HL-60 (cell line): Measurements from ENCODE around the gene PCLAF.
"Not testable (repeated sequence)": the region's sequence is repeated elsewhere in the genome, so short reads cannot be mapped to it uniquely, and the experiment has no call there.

ENCODE experiments used
- DNase-seq, 2 experiments: peaks; one replicate each; pipeline ENCODE4 v3.0.0-alpha.2; 2010 to 2020; ENCODE audit warnings: low read depth in 1 of 2, low spot score in 1 of 2
- H3K27ac ChIP-seq: fragments of 250-450 bp; sonication (Bioruptor Pico); replicated peaks from 2 replicates; pipeline ENCODE4 v1.5.1; 2020; ENCODE audit warnings: mild to moderate bottlenecking, moderate library complexity
- H3K27me3 ChIP-seq: fragments of 250-450 bp; sonication (Bioruptor Pico); 2 replicates; pipeline ENCODE4 v1.5.1; 2021; ENCODE audit warnings: mild to moderate bottlenecking, moderate library complexity; ENCODE audit not compliant: insufficient read depth, poor library complexity, severe bottlenecking
- H3K4me3 ChIP-seq: replicated peaks from 2 replicates; pipeline ENCODE4 v1.5.1; 2011; ENCODE audit warnings: mild to moderate bottlenecking, control low read depth, low read length; ENCODE audit not compliant: insufficient read depth
- CTCF ChIP-seq: IDR thresholded peaks from one replicate; pipeline ENCODE4 v1.5.1; 2011; ENCODE audit warnings: low read length, control low read depth, inconsistent platforms; ENCODE audit not compliant: insufficient read depth
- GABPA ChIP-seq: IDR thresholded peaks from 2 replicates; pipeline ENCODE4 v1.6.1; 2012; ENCODE audit warnings: low read depth
- POLR2AphosphoS5 ChIP-seq: IDR thresholded peaks from 2 replicates; pipeline ENCODE4 v1.6.1; 2012; ENCODE audit warnings: low read depth
- REST ChIP-seq: IDR thresholded peaks from 2 replicates; pipeline ENCODE4 v1.6.1; 2012; ENCODE audit warnings: low read depth; ENCODE audit not compliant: insufficient replicate concordance
- SPI1 ChIP-seq: IDR thresholded peaks from 2 replicates; pipeline ENCODE4 v1.6.1; 2012; ENCODE audit warnings: low read depth, mild to moderate bottlenecking, borderline replicate concordance

The PCLAF gene

GRCh38 chr15:64351265-64351664, 30.0 kb downstream of the PCLAF start:
- Histone ChIP-seq H3K4me3 (no peak overlapping the region), H3K27me3 (no peaks in the 10 kb centered on the region), H3K27ac (peak overlapping the region; percentile 89)
- TF ChIP-seq POLR2AphosphoS5 (no peak), SPI1 (peak; percentile 81)
- DNase-seq, result peak in 1 of 2 experiments; percentile 31

GRCh38 chr15:64349375-64349774, 31.9 kb downstream of the PCLAF start:
- TF ChIP-seq POLR2AphosphoS5 (no peak), REST (no peak), SPI1 (no peak), GABPA (no peak), CTCF (no peak)
- no peak for DNase-seq
- no peaks in the 10 kb centered on the region for H3K27me3 ChIP-seq
- no peak overlapping the region for H3K27ac ChIP-seq
- no peak overlapping the region for H3K4me3 ChIP-seq

- no peak overlapping the region for H3K4me3 ChIP-seq
- H3K27me3 ChIP-seq, result no peaks in the 10 kb centered on the region
- no peak overlapping the region for H3K27ac ChIP-seq
- no peak for TF ChIP-seq GABPA
- TF ChIP-seq REST, result no peak
- no peak for TF ChIP-seq CTCF
- TF ChIP-seq POLR2AphosphoS5, result no peak
- TF ChIP-seq SPI1, result no peak
- DNase-seq, result no peak
Measured at GRCh38 chr15:64348455-64348854, 32.8 kb downstream of the PCLAF start.

- H3K27ac ChIP-seq, H3K4me3 ChIP-seq, H3K27me3 ChIP-seq, DNase-seq: not testable (repeated sequence)
Measured at GRCh38 chr15:64346242-64346641, 35.0 kb downstream of the PCLAF start.

GRCh38 chr15:64344651-64345294, 36.5 kb downstream of the PCLAF start:
- Histone ChIP-seq H3K4me3 (no peak overlapping the region), H3K27me3 (no peaks in the 10 kb centered on the region), H3K27ac (0 out of 2 replicates have a peak overlapping the region, but pooled peaks have one; percentile 6)
- TF ChIP-seq REST (no peak), POLR2AphosphoS5 (no peak), CTCF (no peak), GABPA (no peak), SPI1 (no peak)
- DNase-seq, result no peak
